ENCODE measurements around the gene VAV2.

Gene VAV2

GRCh38 chr9:133775291-133775690 is 216.8 kb downstream of the VAV2 start:
- no peak for ATAC-seq
- TF ChIP-seq ISL1 (CRISPR knock-in tag; IDR thresholded peaks at IDR 0.05) (no peak), PPARA (CRISPR knock-in tag; IDR thresholded peaks at IDR 0.05; ENCODE audit: borderline replicate concordance) (no peak), PATZ1 (CRISPR knock-in tag; IDR thresholded peaks at IDR 0.05; ENCODE audit: borderline replicate concordance) (no peak), ZNF565 (CRISPR knock-in tag; conservative IDR thresholded peaks at IDR 0.05; ENCODE audit: low read depth) (no peak), BACH2 (CRISPR knock-in tag; IDR thresholded peaks at IDR 0.05; ENCODE audit: borderline replicate concordance) (no peak), ZFP30 (CRISPR knock-in tag; IDR thresholded peaks at IDR 0.05) (no peak), RARB (CRISPR knock-in tag; IDR thresholded peaks at IDR 0.05) (no peak), TCF4 (CRISPR knock-in tag; IDR thresholded peaks at IDR 0.05; ENCODE audit: borderline replicate concordance) (no peak), ESRRG (CRISPR knock-in tag; IDR thresholded peaks at IDR 0.05) (no peak), ZC3H10 (CRISPR knock-in tag; IDR thresholded peaks at IDR 0.05) (no peak)

GRCh38 chr9:133774799-133775198 is 217.3 kb downstream of the VAV2 start:
- no peak for TF ChIP-seq SNAI2 (CRISPR knock-in tag; IDR thresholded peaks at IDR 0.05)
- TF ChIP-seq ZFP30 (CRISPR knock-in tag; IDR thresholded peaks at IDR 0.05): no peak
- ATAC-seq: no peak

GRCh38 chr9:133773889-133774655 is 218.1 kb downstream of the VAV2 start:
- TF ChIP-seq ZNF8 (CRISPR knock-in tag; IDR thresholded peaks at IDR 0.05): no peak
- TF ChIP-seq ZFP30 (CRISPR knock-in tag; IDR thresholded peaks at IDR 0.05): no peak
- TF ChIP-seq POU6F1 (CRISPR knock-in tag; IDR thresholded peaks at IDR 0.05; ENCODE audit: borderline replicate concordance, low read depth): no peak
- TF ChIP-seq GLIS3 (CRISPR knock-in tag; IDR thresholded peaks at IDR 0.05): no peak
- TF ChIP-seq ESRRG (CRISPR knock-in tag; IDR thresholded peaks at IDR 0.05): no peak
- no peak for TF ChIP-seq PPARA (CRISPR knock-in tag; IDR thresholded peaks at IDR 0.05; ENCODE audit: borderline replicate concordance)
- peak; percentile 62; the same call in 1 of the 2 replicates for TF ChIP-seq TSHZ2 (CRISPR knock-in tag; IDR thresholded peaks at IDR 0.05)
- TF ChIP-seq TCF4 (CRISPR knock-in tag; IDR thresholded peaks at IDR 0.05; ENCODE audit: borderline replicate concordance): peak; percentile 82; the same call in 1 of the 2 replicates
- TF ChIP-seq CSRNP3 (CRISPR knock-in tag; IDR thresholded peaks at IDR 0.05): no peak
- no peak for TF ChIP-seq SNAI2 (CRISPR knock-in tag; IDR thresholded peaks at IDR 0.05)
- no peak for TF ChIP-seq CSDC2 (CRISPR knock-in tag; IDR thresholded peaks at IDR 0.05)
- TF ChIP-seq ZC3H10 (CRISPR knock-in tag; IDR thresholded peaks at IDR 0.05): no peak
- TF ChIP-seq RARB (CRISPR knock-in tag; IDR thresholded peaks at IDR 0.05): no peak
- no peak for TF ChIP-seq BACH2 (CRISPR knock-in tag; IDR thresholded peaks at IDR 0.05; ENCODE audit: borderline replicate concordance)
- TF ChIP-seq ISL1 (CRISPR knock-in tag; IDR thresholded peaks at IDR 0.05): no peak
- TF ChIP-seq PATZ1 (CRISPR knock-in tag; IDR thresholded peaks at IDR 0.05; ENCODE audit: borderline replicate concordance): no peak
- ATAC-seq: no peak; the same call in 2 of the 3 replicates
